T-cell (primary cell): ENCODE data around the gene STAG3. TPM values are rescaled to one million over a fixed set of nuclear protein-coding genes. Genes with fewer than 3 reads are reported as not detected.
A peak's percentile ranks its signal among the peaks of the same experiment; 100 is the strongest.

Experiments used
- ATAC-seq, 4 experiments: fragments of 200-7000 bp in 3 of 4; fragments of 150-1000 bp in 1 of 4; cut with Tn5 transposase; replicated peaks in 1 of 4; 1 replicate in 3 of 4; 2 replicates in 1 of 4; pipeline ENCODE4 v1.10.0; 2021; ENCODE audit warnings: moderate library complexity in 3 of 4, mild to moderate bottlenecking in 2 of 4, moderate number of reproducible peaks in 1 of 4
- CTCF ChIA-PET, 2 donors: fragments of 300-600 bp; sonication (Branson Sonifier 250); formaldehyde crosslinking; loops; one replicate each; lab custom pipeline; 2022; ENCODE audit warnings: antibody characterized with exemption in 2 of 2; lab: Charles Lee
- POLR2A ChIA-PET, 2 donors: fragments of 300-600 bp; sonication (Branson Sonifier 250); formaldehyde crosslinking; loops; one replicate each; lab custom pipeline; 2022; ENCODE audit warnings: antibody characterized with exemption in 2 of 2; lab: Charles Lee
- DNase-seq, 35 experiments: peaks; one replicate each; pipeline versions ENCODE4 v3.0.0 to v3.0.0-alpha.2; 2013 to 2023
- H3K27ac ChIP-seq: one replicate; pipeline ENCODE4 v1.5.1; 2013; ENCODE audit warnings: low read length
- H3K27me3 ChIP-seq, 2 experiments: replicated peaks in 1 of 2; 1 replicate in 1 of 2; 2 replicates in 1 of 2; pipeline versions ENCODE4 v1.6.1 to v1.7.0; 2013; ENCODE audit warnings: low read length in 1 of 2, mixed read lengths in 1 of 2; ENCODE audit not compliant: control insufficient read depth in 2 of 2, insufficient read depth in 2 of 2; ENCODE audit errors: extremely low read depth in 1 of 2
- H3K36me3 ChIP-seq, 2 donors: 1 replicate in 1 of 2; 2 replicates in 1 of 2; pipeline versions ENCODE4 v1.6.1 to v1.7.0; 2013; ENCODE audit warnings: low read length in 1 of 2; ENCODE audit not compliant: control insufficient read depth in 2 of 2, insufficient read depth in 1 of 2; ENCODE audit errors: extremely low read depth in 1 of 2
- H3K4me1 ChIP-seq, 2 experiments: 1 replicate in 1 of 2; 2 replicates in 1 of 2; pipeline versions ENCODE4 v1.6.1 to v1.7.0; 2013; ENCODE audit warnings: low read length in 2 of 2, mixed read lengths in 1 of 2; ENCODE audit not compliant: insufficient read depth in 2 of 2, control insufficient read depth in 1 of 2; ENCODE audit errors: extremely low read depth in 1 of 2
- H3K4me3 ChIP-seq, 2 donors: 1 replicate in 1 of 2; 2 replicates in 1 of 2; pipeline versions ENCODE4 v1.5.1 to v1.7.0; 2013; ENCODE audit warnings: mild to moderate bottlenecking in 2 of 2, low read length in 1 of 2, moderate library complexity in 1 of 2; ENCODE audit not compliant: control insufficient read depth in 1 of 2; ENCODE audit errors: extremely low read depth in 1 of 2
- H3K9me3 ChIP-seq: 2 replicates; pipeline ENCODE4 v1.7.0; 2013
- H3K27ac Mint-ChIP-seq, 2 donors: one replicate each; pipeline ENCODE4 v1.8.0; 2020 to 2021; ENCODE audit warnings: mild to moderate bottlenecking in 2 of 2, mixed read lengths in 2 of 2
- H3K27me3 Mint-ChIP-seq, 2 donors: one replicate each; pipeline ENCODE4 v1.8.0; 2021 to 2022; ENCODE audit warnings: mixed read lengths in 2 of 2
- H3K36me3 Mint-ChIP-seq: one replicate; pipeline ENCODE4 v1.8.0; 2021; ENCODE audit warnings: mixed read lengths
- H3K4me1 Mint-ChIP-seq, 3 donors: one replicate each; pipeline ENCODE4 v1.8.0; 2020 to 2022; ENCODE audit warnings: mixed read lengths in 3 of 3, mild to moderate bottlenecking in 1 of 3
- H3K4me3 Mint-ChIP-seq, 3 donors: one replicate each; pipeline ENCODE4 v1.8.0; 2020 to 2022; ENCODE audit warnings: mild to moderate bottlenecking in 3 of 3, mixed read lengths in 3 of 3, moderate library complexity in 3 of 3
- H3K9me3 Mint-ChIP-seq, 3 donors: one replicate each; pipeline ENCODE4 v1.8.0; 2020 to 2022; ENCODE audit warnings: mixed read lengths in 3 of 3
- WGBS: methylation state at CpG from one replicate; pipeline ENCODE4 v1.1.5; 2013; ENCODE audit warnings: missing lambda C conversion rate; ENCODE audit not compliant: insufficient coverage; 5-methylcytosine and 5-hydroxymethylcytosine counted together
- total RNA-seq, 35 experiments: library from RNA in 6 of 35; stranded (reverse) in 6 of 35; fragments of 120-200 nt in 1 of 35; gene quantifications; one replicate each; pipeline versions ENCODE4 v1.2.1 to v1.2.4 and lab custom pipeline; 2013 to 2026

Gene STAG3
- total RNA-seq, 5 donors from 2014 or later (not counting 1 experiment from before 2014, with no cell fraction given): 4.8 to 8.7 (median 7.3) TPM

GRCh38 chr7:100198266-100198665 lies 20.5 kb downstream of the STAG3 start:
- Mint-ChIP-seq H3K9me3 (no peaks in the 10 kb centered on the region), H3K36me3 (peaks cover 3% of the 10 kb centered on the region), H3K27me3 (no peaks in the 10 kb centered on the region), H3K4me3 (no peak overlapping the region), H3K4me1 (peaks cover 4 to 14% (median 7%) of the 10 kb centered on the region in 3 donors), H3K27ac (no peak overlapping the region)
- Histone ChIP-seq H3K36me3 (no peaks in the 10 kb centered on the region), H3K27me3 (peaks cover 0 to 2% of the 10 kb centered on the region in 2 experiments), H3K27ac (no peak overlapping the region), H3K9me3 (no peaks in the 10 kb centered on the region), H3K4me1 (peaks cover 0 to 13% of the 10 kb centered on the region in 2 experiments), H3K4me3 (no peak overlapping the region)
- 84% methylated on average over 9 of the region's 10 CpGs for WGBS
- ATAC-seq: no peak
- CTCF ChIA-PET: no interaction called here
- POLR2A ChIA-PET: no interaction called here
- DNase-seq: no peak

GRCh38 chr7:100200693-100201092 lies 23.0 kb downstream of the STAG3 start:
- H3K27me3 Mint-ChIP-seq: no peaks in the 10 kb centered on the region
- WGBS: 87% methylated on average over 3 of the region's 11 CpGs

DNA sequence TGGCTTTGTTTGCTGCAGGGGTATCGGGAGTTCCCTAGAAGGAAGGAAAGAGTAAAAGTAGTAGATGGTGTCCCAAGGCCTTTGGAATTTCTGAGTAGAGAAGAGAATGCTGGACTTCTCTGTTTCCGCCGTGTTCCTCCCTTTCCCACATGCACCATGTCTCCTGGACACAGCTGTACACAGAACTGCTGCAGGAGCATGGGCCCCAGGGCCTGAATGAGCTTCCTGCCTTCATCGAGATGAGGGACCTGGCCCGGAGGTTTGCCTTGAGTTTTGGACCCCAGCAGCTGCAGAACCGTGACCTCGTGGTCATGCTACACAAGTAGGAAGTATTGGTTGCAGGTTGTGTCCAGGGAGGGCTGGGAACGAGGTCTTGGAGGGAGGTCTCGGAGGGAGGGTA lies 26.7 kb downstream of the STAG3 start:
- Histone ChIP-seq H3K4me3 (no peak overlapping the region), H3K36me3 (peaks cover 0 to 2% of the 10 kb centered on the region in 2 donors), H3K9me3 (no peaks in the 10 kb centered on the region), H3K27ac (no peak overlapping the region), H3K4me1 (peaks cover 3 to 12% of the 10 kb centered on the region in 2 experiments), H3K27me3 (peaks cover 0 to 2% of the 10 kb centered on the region in 2 experiments)
- POLR2A ChIA-PET: no interaction called here
- CTCF ChIA-PET: no interaction called here
- no peak for ATAC-seq
- Mint-ChIP-seq H3K27me3 (no peaks in the 10 kb centered on the region), H3K4me3 (no peak overlapping the region), H3K36me3 (peaks cover 8% of the 10 kb centered on the region), H3K27ac (no peak overlapping the region), H3K4me1 (peaks cover 14 to 15% (median 15%) of the 10 kb centered on the region in 3 donors), H3K9me3 (no peaks in the 10 kb centered on the region)
- DNase-seq: no peak
- 92% methylated on average over 2 of the region's 9 CpGs for WGBS

More at GRCh38 chr7:100200693-100201092, 23.0 kb downstream of the STAG3 start:
- no peak for DNase-seq
- H3K9me3 Mint-ChIP-seq: no peaks in the 10 kb centered on the region
- no peak overlapping the region for H3K27ac Mint-ChIP-seq
- peaks cover 0 to 2% of the 10 kb centered on the region in 2 donors for H3K36me3 ChIP-seq
- H3K4me3 ChIP-seq: no peak overlapping the region
- H3K27me3 ChIP-seq: peaks cover 0 to 2% of the 10 kb centered on the region in 2 experiments
- peaks cover 8% of the 10 kb centered on the region for H3K36me3 Mint-ChIP-seq
- H3K4me3 Mint-ChIP-seq: no peak overlapping the region
- ChIA-PET CTCF (no interaction called here), POLR2A (interaction anchor here in 1 of 2 donors (1.1 kb wide), 1 partner anchor 80 kb away, joined by 3 read pairs; no protein-coding TSS in a partner anchor)
- ATAC-seq: no peak
- H3K27ac ChIP-seq: no peak overlapping the region
- peaks cover 0 to 2% (median 0%) of the 10 kb centered on the region in 3 donors for H3K4me1 Mint-ChIP-seq
- no peaks in the 10 kb centered on the region for H3K4me1 ChIP-seq
- H3K9me3 ChIP-seq: no peaks in the 10 kb centered on the region

DNA sequence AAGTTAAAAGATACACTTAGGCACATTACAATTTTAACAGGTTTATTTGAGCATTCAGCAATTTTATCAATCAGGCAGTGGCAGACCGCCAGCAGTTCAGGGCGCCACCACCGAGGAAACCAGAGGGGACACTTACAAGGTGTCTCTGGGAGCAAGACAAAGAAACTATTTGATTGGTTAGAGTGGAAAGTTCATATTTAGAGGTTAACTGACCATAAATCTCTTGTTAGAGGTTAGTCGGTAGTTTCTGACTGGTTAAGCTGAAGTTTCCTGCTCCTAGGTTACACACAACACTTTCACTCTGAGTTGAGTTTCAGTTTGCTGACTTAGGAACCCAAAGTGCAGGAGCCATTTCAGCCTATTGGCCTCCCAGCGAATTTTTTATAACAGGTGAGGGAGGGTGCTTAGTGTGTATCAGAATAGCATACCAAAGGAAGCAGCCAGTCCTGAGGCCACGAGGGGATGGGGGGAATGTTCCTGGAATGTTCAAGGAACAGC lies 31.2 kb downstream of the STAG3 start:
- DNase-seq (peak in 4 of 35 experiments; percentile 14 to 39 (median 23)), ATAC-seq (peak; percentile 32 to 51 (median 42))
- Histone ChIP-seq H3K9me3 (no peaks in the 10 kb centered on the region), H3K36me3 (peaks cover 0 to under 1% of the 10 kb centered on the region in 2 donors), H3K4me1 (peaks cover 22 to 40% of the 10 kb centered on the region in 2 experiments), H3K27me3 (no peaks in the 10 kb centered on the region), H3K4me3 (no peak overlapping the region), H3K27ac (peak overlapping the region; percentile 11)
- Mint-ChIP-seq H3K27ac (peak overlapping the region; percentile 57 to 87), H3K4me1 (peaks cover 43 to 50% (median 47%) of the 10 kb centered on the region in 3 donors), H3K4me3 (peak overlapping the region; percentile 28 to 71 (median 50)), H3K36me3 (peaks cover 7% of the 10 kb centered on the region), H3K9me3 (no peaks in the 10 kb centered on the region), H3K27me3 (no peaks in the 10 kb centered on the region)
- ChIA-PET CTCF (interaction anchor here (0.5 to 3.6 kb wide), 3 partner anchors 74 to 75 kb away, joined by 3 to 27 read pairs (median 4); no protein-coding TSS in a partner anchor), POLR2A (interaction anchor here in 1 of 2 donors (0.5 kb wide), 1 partner anchor 15 kb away, joined by 6 read pairs; no protein-coding TSS in a partner anchor)
- 9% methylated on average over 4 of the region's 6 CpGs for WGBS

- Mint-ChIP-seq H3K36me3 (peaks cover 3% of the 10 kb centered on the region), H3K27me3 (no peaks in the 10 kb centered on the region), H3K4me3 (peak overlapping the region in 2 of 3 donors; percentile 5 to 71), H3K27ac (peak overlapping the region; percentile 44 to 87), H3K9me3 (no peaks in the 10 kb centered on the region), H3K4me1 (peaks cover 48 to 55% (median 51%) of the 10 kb centered on the region in 3 donors)
- WGBS: 86% methylated on average over 5 of the region's 6 CpGs
- H3K27me3 ChIP-seq: no peaks in the 10 kb centered on the region
- H3K27ac ChIP-seq: peak overlapping the region; percentile 11
- ChIA-PET CTCF (interaction anchor here (0.5 to 3.6 kb wide), 3 partner anchors 74 to 76 kb away, joined by 3 to 27 read pairs (median 4); no protein-coding TSS in a partner anchor), POLR2A (no interaction called here)
- H3K4me1 ChIP-seq: peaks cover 25 to 44% of the 10 kb centered on the region in 2 experiments
- H3K4me3 ChIP-seq: no peak overlapping the region
- H3K9me3 ChIP-seq: no peaks in the 10 kb centered on the region
- DNase-seq (no peak), ATAC-seq (no peak)
- no peaks in the 10 kb centered on the region for H3K36me3 ChIP-seq
Measured at GRCh38 chr7:100209493-100209892, 31.8 kb downstream of the STAG3 start.

DNA sequence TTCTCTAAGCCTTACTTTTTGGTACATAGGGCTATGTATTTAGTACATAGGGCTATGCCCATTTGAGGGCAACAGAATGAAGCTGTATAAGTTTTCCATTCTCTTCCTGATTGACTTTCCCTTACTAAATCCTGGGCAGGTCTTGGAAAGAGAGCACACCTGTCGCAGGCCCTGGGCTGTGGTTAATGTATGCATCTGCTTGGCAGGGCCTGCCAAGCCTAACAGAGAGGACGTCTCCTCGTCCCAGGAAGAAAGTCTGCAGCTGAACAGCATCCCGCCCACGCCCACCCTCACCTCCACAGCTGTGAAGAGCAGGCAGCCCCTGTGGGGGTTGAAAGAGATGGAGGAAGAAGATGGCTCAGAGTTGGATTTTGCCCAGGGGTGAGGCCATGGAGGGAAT lies 33.1 kb downstream of the STAG3 start:
- Histone ChIP-seq H3K27ac (peak overlapping the region; percentile 57), H3K4me3 (peak overlapping the region in 1 of 2 donors; percentile 12), H3K4me1 (peaks cover 25 to 47% of the 10 kb centered on the region in 2 experiments), H3K27me3 (no peaks in the 10 kb centered on the region), H3K36me3 (no peaks in the 10 kb centered on the region), H3K9me3 (no peaks in the 10 kb centered on the region)
- ChIA-PET POLR2A (interaction anchor here in 1 of 2 donors (0.6 to 0.9 kb wide), 2 partner anchors 9 to 65 kb away, joined by 3 to 5 read pairs; partner anchors contain the start of gene PVRIG), CTCF (interaction anchor here (0.5 to 3.6 kb wide), 6 partner anchors 8 to 77 kb away, joined by 3 to 27 read pairs (median 3); partner anchors contain the start of gene LAMTOR4 (in 1 of the 2))
- peak overlapping the region; percentile 70 to 84 for H3K27ac Mint-ChIP-seq
- H3K36me3 Mint-ChIP-seq: peaks cover 3% of the 10 kb centered on the region
- H3K4me3 Mint-ChIP-seq: peak overlapping the region in 1 of 3 donors; percentile 71
- H3K4me1 Mint-ChIP-seq: peaks cover 53 to 69% (median 62%) of the 10 kb centered on the region in 3 donors
- no CpG with 5 or more reads among the region's 5 CpGs for WGBS
- H3K9me3 Mint-ChIP-seq: no peaks in the 10 kb centered on the region
- DNase-seq (no peak), ATAC-seq (peak in 1 of 4 experiments; percentile 24)
- H3K27me3 Mint-ChIP-seq: no peaks in the 10 kb centered on the region
